SK-MEL-5 (cell line): Measurements from ENCODE around the gene RTN4. TPM values are rescaled to one million over a fixed set of nuclear protein-coding genes. Genes with fewer than 3 reads are reported as not detected.

Experiments
- DNase-seq: peaks from one replicate; pipeline ENCODE4 v3.0.0-alpha.2; 2016; ENCODE audit warnings: low read depth, low spot score
- in situ Hi-C: cut with HindIII; loops from 2 replicates; pipeline ENCODE4 v1.10.0; 2016; ENCODE audit warnings: low sequenced_read_pairs, high pct_unique_total_duplicates, low pct_unique_long_range_greater_than_20kb
- total RNA-seq: library from RNA; depleted of rRNA; stranded (reverse); fragments of >200 nt; shearing (Covaris generic); gene quantifications from 2 replicates; pipeline ENCODE4 v1.2.3, GENCODE V29; 2014

The RTN4 gene
- total RNA-seq, 1 experiment from 2014 or later: 120 TPM

- DNase-seq: no peak
- in situ Hi-C loops: no loop called here
Measured at GRCh38 chr2:54954158-54954557, 96.1 kb downstream of the RTN4 start.

DNA sequence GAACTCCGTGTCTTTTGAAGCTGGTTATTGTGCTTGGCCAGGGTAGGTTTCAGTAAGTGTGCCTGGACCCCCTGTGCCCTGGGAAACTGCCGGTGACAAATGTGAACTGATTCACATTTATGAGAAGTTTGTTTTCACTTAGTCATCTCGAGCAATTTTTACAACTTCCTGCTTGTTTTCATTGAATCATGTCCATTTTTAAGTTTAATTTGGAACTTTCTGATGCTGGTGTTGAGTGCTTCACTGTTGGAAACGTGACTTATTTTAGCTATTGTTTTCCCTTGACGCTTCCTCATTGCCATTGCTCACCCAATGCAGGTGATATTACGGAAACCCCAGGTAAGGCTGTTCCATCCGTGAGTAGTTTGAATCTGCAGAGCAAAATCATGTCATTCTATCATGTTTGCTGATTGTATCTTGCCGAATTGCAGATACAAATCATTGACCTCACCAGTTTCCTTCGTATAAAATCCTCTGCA is 97.2 kb downstream of the RTN4 start:
- in situ Hi-C loops: no loop called here
- no peak for DNase-seq

DNA sequence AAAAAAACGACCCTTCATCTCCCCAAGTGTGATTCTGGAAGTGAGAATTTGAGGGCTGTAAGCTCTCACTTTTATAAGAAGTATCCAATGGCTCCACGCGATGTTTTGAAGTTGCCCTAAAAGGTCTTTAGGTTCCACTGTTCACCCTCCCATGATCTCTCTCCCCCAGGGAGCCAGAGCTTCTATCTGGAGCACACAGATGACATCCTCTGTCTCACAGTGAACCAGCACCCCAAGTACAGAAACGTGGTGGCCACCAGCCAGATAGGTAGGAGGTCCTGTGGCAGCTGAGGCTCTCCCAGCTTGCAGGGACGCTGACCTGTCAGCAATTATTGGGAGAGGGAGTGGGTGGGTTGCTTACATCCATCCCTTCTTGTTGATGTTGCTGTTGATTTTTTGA is 97.8 kb downstream of the RTN4 start:
- DNase-seq: no peak
- in situ Hi-C loops: no loop called here

GRCh38 chr2:54950811-54951210 is 99.4 kb downstream of the RTN4 start:
- no peak for DNase-seq
- in situ Hi-C loops: no loop called here

GRCh38 chr2:54949431-54949830 is 100.8 kb downstream of the RTN4 start:
- in situ Hi-C loops: no loop called here
- no peak for DNase-seq

GRCh38 chr2:54948120-54948519 is 102.1 kb downstream of the RTN4 start:
- no peak for DNase-seq
- in situ Hi-C loops: no loop called here

GRCh38 chr2:54947646-54948045 is 102.6 kb downstream of the RTN4 start:
- DNase-seq: no peak
- in situ Hi-C loops: no loop called here

DNA sequence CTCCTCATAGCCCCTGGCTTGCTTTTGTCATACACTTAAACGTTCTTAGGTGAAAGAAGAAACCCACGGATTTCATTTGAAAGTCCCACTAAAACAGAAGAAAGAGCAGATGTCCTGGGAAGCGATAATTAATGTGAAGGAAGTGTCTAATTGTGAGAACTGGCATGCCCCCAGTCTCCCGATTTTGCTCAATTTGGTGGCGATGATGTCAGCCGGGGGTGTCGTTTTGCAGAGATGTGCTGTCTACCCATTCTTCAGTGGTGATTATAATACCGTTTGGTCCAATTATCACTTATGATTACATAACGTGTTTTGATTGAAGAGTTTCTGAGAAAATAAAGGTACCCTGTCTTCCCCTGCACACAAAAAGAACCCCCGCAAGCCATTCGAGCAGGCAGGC is 103.1 kb downstream of the RTN4 start:
- no peak for DNase-seq
- in situ Hi-C loops: no loop called here

DNA sequence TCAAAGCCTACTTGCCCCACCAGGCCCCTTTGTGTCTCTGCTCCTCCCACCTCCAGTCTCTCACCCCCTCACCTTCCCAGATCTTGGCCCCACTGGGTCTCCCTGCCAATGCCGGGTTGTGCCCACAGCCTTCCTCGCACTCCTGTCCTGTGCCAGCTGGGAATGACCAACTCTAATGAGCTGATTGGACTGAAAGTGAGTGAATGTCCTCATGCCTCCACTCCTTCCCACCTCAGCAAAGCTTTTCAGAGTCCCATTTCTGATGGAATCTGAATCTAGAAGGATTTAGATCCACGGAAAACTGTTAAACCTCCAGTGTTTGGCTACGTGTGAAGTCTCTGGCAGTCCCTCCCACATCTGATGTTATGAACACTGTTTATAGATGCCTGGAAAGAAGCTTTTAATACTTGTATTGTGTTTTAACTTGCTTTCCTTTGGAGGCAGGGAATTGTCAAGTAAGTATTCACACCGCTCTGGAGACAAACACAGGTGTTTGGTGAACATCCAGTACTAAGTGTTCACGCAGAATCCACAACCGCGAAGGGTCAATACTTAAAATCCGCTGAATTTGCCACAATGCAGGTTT is 103.9 kb downstream of the RTN4 start:
- DNase-seq: no peak
- in situ Hi-C loops: no loop called here

- DNase-seq: peak; percentile 51
- in situ Hi-C loops: no loop called here
Measured at GRCh38 chr2:54945391-54946219, 104.6 kb downstream of the RTN4 start.

DNA sequence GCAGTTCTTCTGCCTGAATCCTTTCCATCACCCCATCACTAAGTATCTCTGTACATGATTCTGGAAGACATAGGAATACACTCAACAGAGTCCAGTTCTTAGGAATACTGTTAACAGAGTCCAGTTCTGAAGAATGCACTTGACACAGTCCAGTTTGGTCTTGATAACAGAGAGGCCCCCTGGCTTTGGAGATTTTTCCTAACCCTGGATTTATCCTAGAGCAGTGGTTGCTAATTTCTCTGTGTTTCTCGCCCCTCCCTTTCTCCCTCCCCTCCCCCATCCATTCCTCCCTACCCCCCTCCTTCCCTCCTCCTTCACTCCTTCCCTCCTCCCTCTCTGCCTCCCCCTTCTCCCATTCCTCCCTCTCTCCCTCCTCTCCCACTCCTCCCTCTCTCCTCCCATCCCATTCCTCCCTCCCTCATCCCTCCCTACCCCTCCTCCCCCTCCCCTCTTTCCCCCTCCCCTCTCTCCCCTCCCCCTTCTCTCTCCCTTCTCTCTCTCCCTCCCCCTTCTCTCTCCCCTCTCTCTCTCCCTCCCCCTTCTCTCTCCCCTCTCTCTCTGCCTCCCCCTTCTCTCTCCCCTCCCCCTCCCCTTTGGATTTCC is 105.4 kb downstream of the RTN4 start:
- in situ Hi-C loops: no loop called here
- DNase-seq: no peak

- in situ Hi-C loops: no loop called here
- DNase-seq: no peak
Measured at GRCh38 chr2:54942373-54942772, 107.9 kb downstream of the RTN4 start.

GRCh38 chr2:54941248-54941984 is 108.8 kb downstream of the RTN4 start:
- peak; percentile 96 for DNase-seq
- in situ Hi-C loops: no loop called here

DNA sequence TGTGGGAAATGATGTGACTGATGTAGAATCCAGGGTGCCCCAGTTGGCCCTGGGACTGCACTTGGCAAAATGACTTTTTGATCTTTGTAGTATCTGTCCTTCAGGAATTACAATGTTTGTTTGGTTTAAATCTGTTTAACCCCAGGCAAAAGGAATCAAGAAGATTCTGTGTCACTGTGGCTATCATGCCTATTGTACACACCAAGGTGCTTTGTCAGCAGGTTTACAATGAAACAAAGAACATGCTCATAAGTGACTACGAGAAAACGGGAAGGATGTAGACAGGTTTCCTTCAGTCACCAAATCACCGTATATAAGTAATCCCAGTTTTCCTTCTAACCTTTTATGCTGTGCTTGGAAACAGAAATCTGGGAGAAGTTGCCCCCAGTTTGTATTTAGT is 109.5 kb downstream of the RTN4 start:
- DNase-seq: peak; percentile 75
- in situ Hi-C loops: no loop called here

DNA sequence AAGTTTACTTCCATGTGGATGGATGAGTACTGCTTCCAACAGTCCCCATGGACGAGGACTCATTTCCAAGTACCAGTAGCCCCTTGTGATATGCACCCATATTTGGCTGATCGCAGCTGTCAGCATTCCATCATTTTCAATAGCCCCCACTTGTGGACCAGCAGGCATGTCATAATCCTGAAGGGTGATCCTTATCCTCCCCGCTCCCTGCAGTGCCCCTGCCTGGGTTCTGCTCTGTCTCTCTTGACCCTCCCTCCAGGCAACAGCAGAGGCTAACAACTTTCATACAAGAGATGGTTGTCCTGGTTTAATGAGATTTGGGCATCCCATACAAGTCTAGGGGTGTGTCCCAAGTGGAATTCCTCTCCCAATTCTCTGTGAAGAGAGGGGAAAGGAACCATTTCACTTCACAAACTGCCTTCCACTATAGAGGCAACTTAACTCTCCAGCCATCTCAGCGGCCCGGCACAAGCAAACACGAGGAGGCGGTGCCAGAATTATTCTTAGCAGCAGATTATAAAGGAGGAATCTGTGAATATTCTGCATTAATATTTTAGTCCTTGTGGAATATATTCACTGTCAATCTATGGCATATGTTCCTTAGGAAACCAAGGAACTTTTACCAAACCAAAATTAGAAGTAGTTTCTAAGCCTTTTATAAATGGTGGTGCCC is 110.7 kb downstream of the RTN4 start:
- in situ Hi-C loops: no loop called here
- no peak for DNase-seq

DNA sequence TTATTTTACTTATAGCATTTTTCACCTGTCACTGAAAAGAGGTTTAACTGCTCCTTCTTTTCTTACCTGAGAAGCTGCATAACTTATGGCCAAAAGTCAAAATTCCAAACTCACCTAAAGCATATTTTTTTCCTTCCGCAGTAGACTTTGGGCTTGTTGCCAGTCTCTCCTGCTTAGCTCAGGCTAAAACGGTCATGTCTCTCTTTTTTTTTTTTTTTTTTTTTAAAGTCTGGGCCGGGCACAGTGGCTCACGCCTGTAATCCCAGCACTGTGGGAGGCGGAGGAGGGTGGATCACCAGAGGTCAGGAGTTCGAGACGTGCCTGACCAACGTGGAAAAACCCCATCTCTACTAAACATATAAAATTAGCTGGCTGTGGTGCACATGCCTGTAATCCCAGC is 113.5 kb downstream of the RTN4 start:
- no peak for DNase-seq
- in situ Hi-C loops: no loop called here

GRCh38 chr2:54935389-54935788 is 114.9 kb downstream of the RTN4 start:
- in situ Hi-C loops: no loop called here
- no peak for DNase-seq

DNA sequence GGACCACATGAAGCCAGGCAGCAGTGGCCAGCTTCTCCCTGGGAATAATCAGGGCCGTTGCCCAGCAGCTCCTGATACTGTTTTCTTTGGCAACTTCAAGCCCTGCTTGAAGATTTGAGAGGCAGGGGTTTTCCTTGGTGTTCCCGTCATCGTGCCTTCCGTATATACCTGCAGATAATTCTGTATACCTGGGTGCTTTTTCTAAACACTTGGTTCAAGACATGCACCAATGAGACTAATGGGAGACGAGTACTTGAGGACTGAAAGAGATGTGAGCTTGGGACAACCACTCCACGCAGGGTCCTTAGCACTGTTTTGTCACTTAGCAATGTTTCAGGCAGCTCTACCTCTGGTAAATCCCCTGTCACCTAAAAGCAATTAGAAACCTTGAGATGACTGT is 118.8 kb downstream of the RTN4 start:
- no peak for DNase-seq
- in situ Hi-C loops: no loop called here
